Iris pigment epithelial cell (primary cell): ENCODE results near the gene PINK1.

Experiments
- DNase-seq: peaks from one replicate; pipeline ENCODE4 v3.0.0-alpha.2; 2011; ENCODE audit warnings: low read depth

Gene PINK1

DNA sequence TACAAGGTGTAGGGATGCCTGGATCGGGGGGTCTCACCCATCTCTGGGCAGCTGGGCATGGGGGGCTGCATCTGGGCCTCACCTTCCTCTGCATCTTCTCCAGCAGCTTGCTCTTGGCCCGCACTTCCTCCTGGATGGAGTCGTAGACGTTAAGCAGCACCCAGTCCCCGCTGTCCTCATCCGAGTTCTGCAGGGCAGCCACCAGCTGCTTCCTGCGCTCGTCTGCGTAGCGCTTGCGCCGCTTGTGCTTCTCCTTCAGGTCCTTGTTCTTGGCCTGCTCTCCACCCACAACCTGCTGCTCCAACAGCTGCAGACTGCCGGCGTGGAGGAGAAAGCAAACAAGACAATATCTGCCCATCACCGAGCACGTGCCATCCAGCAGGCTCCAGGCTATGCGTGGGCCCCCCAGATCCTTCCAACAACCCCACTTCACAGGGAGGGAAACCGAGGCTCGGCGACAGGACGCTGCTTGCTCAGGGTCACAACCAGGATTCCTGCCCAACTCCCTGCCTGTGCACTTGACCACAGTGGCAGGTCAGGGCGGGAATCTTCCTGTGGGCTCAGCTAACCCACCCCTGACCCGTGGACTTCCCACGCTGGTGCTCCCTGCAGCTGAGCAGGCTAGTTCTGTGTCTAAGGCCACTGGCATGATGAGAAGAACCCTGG lies 49.4 kb downstream of the PINK1 start:
- no peak for DNase-seq

DNA sequence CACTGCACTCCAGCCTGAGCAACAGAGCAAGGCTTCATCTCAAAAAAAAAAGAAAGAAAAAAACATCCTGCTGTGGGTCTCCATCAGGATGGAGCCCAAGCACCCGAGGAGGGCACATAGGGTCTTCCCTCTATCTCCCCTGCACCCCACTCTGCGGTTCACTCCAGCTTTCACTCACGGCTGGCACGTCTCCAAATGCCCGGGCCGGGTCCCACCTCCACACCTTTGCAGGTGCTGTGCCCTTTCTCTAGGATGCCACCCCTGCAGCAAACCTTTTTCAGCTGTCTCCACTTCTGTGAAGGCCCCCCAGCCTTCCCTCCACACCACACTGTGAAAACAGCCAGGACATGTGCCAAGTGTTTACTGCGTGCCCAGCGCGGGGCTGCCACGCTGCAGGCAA lies 50.4 kb downstream of the PINK1 start:
- DNase-seq: no peak

DNA sequence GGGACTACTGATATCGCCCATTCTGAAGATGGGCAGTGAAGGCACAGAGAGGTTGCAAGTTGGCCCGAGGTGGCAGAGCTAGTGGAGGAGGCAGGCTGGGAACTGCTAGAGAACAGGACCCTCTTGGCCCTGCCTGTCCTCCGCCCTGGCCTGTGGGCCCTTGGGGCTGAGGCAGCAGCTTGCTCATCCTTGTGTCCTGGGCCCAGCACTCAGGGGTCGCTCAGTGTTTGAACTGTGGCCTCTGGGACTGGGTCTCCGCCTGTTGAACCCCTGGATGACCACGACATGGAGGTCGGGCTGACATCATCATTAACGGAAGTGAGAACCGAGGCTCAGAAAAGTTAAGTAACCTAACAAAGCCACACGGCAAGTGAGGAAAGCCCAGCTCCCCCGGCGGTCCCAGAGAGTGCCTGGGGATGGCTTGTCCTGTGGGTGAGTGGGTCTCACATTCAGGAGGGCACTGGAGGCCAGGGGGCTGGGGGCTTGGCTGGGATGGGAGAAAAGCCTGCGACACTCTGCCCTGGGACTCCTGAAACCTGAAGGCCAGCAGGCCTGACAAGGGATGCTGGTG lies 50.9 kb downstream of the PINK1 start:
- no peak for DNase-seq

DNA sequence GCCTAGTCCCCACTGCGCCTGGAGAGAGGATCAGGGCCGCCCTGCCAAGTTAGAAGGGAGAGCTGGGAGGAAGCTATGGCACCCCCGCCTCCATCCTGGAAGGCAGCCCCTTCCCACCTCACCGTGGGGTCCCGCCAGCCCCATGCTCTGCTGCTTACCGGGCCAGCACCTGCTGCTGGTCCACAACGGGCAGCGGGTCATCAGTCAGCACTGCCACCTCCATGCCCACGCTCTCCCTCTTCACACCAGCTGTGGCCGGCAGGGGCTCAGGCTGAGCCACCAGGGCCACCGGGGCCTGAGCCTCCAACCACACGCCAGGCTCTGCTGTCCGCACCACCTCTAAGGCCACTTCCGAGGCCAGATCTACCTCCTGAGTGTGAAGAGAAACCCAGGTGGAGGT lies 51.4 kb downstream of the PINK1 start:
- DNase-seq: no peak

DNA sequence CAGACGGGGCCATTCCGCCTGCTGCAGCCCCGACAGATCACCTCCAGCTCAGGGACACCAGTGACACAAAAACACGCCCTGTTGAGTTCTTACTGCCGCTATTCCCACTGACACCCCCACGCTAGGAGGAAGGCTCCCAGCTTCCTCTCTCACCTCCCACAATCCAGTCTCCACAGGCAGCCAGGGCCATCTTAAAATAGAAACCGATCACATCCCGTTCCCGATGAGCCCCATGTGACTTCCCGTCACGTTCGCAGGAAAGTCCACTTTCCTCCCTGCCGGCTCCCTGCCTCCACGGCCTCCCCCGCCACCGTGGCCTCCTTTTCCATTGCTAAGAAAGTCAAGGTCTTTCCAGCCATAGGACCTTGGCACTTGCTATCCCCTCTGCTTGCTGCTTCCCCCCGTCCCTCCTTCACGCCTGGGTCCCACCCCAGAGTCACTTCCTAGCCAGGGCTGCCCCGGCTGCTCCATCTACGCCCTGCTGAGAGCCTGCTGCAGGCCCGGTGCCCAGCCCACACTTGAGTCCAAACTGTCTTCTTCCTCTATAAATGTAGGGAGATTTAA lies 51.9 kb downstream of the PINK1 start:
- DNase-seq: no peak

DNA sequence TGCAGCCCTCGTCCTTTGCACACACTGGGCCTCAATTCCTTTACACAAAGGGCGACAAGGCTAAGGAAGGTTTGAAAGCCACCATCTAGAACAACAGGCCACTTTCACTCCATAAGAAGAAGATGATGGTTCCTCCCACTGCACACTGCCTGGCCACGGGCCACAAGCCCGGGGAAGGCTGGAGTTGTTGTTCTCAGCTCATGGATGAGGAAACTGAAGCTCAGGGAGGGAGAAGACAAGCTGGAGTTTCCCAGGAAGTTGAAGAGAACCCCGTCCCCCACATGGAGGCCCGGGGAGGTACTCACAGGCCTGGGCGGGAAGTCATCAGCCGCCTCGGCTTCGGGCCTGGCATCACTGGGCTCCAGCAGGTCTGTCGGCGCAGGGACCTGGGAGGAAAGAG lies 52.5 kb downstream of the PINK1 start:
- DNase-seq: no peak

DNA sequence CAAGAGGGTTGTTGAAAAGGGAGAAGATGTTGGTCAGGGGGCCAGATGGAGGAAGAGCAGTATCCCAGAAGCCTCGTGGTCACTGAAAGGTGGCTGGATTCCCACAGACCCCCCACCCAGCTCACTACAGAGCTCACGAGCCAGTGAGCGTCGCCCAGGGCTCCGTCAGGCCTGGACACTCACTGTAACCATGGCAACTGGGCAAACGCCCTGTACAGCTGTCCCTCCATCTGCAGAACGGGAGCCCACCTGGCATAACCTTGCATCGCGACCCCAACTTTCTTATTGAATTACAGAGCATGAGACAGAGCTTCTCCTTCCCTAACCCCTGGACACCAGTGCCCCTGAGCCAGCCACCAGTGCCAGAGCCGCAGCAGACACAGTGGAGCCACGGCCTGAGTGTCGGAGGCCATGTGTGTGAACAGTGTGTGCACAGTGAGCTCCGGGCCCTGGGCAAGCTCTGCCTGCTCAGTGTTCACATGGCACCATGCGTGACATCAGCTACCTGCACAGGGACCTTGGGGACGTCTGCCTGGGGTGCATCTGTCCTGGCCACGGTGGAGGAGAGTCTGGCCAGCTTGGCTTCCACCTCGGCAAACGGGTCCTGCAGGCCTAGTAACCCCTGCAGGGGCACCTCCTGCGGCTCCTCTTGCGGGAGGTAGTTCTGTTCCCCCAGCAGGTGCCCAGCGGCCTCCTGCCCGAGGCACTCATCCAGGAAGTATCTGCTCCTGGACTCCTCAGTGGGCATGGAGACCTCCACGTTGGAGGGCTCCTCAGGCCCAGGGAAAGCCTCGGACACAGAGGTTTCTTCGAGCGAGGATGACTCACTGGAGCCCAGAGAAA lies 53.8 kb downstream of the PINK1 start:
- DNase-seq: no peak

DNA sequence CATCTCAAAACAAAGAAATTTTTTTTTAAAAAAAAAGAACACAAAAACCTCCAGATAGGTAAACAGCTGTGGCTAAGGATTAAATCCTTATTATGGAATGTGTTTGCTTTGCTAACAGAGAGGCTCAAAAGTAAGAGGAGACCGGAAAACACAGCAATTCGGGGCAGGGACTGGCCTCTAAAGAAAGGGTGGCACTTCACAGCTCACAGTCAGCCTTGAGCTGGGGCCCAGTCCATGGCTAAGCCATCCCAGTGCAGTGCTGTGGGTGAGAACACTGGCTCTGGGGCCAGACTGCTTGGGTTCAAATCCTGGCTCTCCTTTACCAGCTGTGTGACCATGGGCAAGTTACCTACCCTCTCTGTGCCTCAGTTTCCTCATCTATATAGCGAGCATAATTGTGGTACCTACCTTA lies 56.4 kb downstream of the PINK1 start:
- no peak for DNase-seq

DNA sequence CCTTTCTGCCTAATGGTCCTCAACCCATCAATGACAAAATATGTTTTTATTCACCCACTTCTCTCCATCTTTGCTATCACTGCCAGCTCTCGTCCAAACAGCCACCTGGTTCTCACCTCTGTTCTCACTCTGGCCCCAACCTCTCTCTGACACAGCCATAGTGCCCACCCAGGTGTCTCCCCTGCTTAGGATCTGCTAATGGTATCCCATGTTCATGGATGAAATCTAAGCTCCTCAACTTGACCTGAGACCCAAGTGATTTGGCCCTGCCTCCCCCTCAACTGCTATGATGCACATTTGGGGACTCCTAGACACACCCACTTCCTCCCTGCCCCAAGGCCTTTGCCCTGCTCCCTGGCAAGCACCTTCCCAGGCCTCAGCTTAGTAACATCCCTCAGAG lies 58.6 kb downstream of the PINK1 start:
- DNase-seq: no peak

DNA sequence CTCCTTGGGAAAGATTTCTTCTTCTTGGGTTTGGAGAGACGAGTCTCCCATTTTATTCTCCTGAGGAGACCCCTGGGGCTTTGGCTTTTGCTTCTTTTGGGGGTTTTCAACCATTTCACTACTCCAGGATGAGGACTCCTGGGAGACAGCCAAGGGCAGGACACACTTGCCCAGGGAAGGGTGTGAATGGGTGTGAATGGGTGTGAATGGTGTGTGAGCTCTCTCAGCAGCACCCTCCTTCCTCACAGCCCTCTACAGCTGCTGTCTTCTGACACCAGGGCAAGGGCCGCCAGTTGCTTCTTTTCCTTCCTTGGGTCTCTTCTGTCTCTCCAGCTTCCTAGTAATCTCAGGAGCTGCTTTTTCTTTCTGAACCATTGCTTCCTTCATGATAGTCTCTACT lies 60.4 kb downstream of the PINK1 start:
- DNase-seq: no peak

DNA sequence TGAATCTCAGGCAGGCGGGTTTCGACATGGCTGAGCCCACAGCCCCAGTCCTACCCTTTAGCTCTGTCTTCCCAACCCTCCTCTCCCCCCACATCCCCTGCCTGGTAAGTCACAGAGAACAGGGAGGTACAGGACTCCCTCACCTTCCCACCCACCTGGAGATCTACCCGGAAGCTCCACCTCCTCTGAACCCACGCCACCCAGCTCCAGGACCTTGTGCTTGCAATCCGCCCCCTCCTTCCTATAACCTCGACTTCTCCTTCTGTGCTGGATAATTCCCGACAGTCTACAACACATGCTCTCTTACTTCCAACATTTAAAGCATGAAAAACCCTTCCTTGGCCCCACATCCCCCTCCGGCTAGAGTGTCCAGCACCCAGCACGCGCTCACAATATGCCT lies 62.3 kb downstream of the PINK1 start:
- DNase-seq: no peak

DNA sequence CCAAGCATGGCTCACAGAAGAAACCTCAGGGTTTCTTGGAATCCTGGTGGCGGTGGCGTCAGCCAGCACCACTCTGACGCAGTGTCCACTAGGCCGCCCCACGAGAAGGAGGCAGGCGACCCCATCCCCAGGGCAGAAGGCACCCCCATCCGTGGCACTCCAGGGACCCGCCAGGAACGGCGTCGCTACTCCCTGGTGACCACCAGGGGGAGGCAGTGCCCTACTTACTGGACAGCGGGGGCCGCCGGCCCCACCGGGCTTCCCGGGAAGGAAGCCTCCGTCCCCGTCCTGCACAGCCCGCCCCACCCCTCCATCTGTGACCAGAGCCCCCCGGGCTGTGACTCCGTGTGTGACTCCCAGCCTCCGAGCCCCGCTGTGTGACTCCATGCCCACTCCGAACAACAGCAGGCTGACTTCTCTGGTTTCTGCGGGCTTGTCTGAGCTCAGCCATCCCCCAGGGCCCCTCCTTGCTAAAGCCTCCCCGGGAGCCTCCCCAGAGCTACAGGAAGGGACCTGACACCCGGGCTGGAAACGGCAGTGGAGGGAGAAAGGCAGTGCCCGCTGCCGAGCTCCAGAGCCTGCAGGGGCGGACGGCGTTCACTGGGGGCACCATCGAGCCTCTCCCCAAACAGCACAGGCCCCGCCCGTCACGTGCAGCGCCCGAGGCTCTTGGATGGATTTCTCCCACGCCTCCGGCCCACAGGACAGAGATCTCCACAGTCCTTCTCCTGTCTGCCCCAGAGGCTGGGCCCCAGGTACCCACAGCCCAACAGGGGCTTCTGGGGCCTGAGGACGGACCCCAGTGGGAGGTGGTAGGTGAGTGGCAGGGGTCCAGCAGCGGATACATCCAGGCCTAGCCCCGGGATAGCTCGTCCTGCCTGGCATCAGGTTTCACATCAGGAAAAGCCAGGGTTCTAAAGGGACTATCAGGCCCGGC lies 63.4 kb downstream of the PINK1 start:
- peak; percentile 90 for DNase-seq

DNA sequence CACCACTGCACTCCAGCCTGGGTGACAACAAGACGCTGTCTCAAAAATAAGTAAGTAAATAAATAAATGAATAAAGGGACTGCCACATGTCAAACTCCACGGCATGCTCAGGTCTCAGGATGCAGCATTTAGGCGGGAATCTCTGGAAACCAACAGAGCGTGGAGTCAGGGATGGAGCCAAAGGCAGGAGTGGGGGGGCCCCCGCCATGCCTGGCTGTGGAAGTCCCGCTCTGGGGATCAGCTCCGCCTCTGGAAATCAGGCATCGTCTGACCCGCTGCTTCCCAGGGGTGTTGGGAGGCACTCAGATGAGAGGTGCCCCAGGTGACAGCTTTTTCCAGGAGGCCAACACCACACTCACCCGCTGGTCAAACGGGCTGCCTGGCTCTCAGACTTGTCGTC lies 64.3 kb downstream of the PINK1 start:
- no peak for DNase-seq

DNA sequence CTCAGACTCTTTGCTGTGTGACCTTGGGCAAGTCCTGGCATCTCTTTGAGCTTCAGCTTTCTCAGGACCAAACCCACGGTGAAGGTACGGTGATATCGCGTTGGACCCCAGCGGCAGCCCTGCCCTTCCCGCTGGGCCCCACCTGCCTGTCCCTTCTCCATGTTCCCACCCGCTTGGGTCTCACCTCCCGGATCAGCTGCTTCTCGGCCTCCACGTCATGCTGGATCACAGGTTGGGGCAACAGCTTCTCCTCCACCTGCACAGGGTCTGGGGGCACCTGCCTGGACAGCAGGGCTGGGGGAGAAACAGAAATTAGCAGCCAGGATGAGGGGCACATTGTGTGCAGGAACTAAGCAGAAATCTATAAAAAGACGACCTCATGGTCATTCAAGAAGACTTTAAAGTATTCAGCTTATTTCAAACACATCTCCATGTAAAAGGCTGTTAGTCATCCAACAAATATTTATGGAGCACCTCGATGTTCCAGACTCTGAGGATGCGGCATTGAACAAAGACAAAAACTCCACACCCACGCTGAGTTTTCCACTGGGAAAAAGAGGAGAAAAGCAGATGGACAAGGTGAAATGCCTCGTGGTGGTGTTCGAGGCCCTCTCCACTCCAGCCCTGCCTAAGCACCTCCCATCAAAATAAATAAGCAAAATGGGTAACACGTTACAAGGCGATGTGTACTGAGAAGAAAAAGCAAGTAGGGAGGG lies 65.1 kb downstream of the PINK1 start:
- peak; percentile 41 for DNase-seq

DNA sequence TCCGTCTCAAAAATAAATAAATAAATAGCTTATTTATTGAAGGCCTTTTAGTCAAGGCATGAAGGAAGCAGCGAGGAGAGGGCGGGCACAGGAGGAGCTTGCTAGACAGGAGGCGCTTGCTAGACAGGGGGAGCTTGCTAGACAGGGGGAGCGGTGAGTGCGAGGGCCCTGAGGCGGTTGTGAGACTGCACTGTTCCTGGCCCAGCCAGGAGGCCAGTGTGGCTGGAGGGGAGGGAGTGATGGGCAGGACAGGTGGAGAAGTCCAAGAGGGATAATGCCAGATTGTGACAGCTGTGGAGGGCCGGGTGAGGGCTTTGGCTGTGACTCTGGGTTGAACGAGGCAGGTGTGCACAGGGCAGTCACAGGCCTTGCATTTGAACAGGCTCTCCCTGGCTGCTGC lies 66.3 kb downstream of the PINK1 start:
- DNase-seq: no peak

DNA sequence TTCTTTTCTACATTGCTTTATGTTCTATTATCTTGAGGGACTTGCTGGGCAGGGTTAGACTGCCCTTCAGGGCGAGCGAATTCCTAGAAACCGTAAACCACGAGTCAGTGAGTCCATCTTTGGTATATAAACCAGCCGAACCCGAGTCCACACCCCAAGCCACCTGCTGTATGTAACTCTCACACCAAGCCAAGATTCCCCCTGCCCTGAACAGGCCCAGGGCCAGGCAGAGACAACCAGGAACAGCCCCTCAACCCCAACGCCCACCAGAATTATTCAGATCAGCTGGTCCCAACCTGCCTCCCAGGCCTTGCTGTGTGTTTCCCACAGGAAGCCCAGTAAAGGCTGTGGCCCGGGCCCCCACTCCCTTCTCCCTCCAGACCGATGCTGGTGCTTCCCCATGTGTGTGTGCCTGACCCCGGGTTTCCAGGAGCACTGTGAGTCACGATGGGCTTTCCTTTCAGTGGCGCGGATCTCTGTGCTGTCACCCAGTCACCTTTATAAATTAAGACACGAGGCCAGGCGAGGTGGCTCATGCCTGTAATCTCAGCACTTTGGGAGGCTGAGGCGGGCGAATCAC lies 67.5 kb downstream of the PINK1 start:
- no peak for DNase-seq
